Measurements from ENCODE around the gene TIAL1.
"Not testable (repeated sequence)": the region's sequence is repeated elsewhere in the genome, so short reads cannot be mapped to it uniquely, and the experiment has no call there.

The TIAL1 gene

GRCh38 chr10:119532251-119532650 is 64.5 kb downstream of the TIAL1 start:
- not testable (repeated sequence) for DNase-seq (ENCODE audit: low read depth in 1 of 2, low spot score in 1 of 2)

DNA sequence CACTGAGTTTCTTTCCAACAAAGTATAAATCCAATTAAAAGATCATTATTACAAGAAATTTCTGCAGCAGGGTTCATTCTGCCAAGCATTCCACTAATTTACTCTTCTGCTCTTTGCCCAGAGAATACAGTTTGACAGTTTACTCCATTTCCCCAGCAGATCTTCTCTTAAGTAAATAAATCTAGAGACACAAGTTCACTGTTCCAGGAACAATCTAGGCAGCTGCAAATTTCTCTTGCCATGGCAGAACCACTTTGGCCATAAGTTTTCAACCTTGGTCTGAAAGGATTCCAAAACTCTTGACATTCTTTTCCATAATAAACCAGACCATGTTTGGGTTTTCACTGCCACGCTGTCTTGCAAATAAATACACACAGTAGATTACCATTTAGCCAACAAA is 65.7 kb downstream of the TIAL1 start:
- no peak for DNase-seq (ENCODE audit: low read depth in 1 of 2, low spot score in 1 of 2)

DNA sequence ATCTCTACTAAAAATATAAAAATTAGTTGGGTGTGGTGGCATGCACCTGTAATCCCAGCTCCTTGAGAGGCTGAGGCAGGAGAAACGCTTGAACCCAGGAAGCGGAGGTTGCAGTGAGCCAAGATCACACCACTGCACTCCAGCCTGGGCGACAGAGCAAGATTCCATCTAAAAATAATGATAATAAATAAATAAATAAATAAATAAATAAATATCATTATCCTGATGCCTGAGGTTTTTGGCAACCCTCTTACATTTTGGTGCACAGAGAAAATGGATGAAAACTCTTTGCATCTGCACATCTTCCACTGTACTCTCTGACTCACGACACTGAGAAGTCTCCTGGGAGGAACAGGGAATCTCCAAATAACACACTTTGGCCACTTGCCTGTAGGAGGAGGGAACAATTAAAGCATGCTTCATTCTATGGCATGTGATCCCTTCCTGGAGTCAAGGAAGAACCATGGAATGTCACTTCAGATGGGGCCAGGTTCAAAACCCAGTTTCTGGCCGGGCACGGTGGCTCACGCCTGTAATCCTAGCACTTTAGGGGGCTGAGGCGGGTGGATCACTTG is 68.0 kb downstream of the TIAL1 start:
- not testable (repeated sequence) for DNase-seq (ENCODE audit: low read depth in 1 of 2, low spot score in 1 of 2)

DNA sequence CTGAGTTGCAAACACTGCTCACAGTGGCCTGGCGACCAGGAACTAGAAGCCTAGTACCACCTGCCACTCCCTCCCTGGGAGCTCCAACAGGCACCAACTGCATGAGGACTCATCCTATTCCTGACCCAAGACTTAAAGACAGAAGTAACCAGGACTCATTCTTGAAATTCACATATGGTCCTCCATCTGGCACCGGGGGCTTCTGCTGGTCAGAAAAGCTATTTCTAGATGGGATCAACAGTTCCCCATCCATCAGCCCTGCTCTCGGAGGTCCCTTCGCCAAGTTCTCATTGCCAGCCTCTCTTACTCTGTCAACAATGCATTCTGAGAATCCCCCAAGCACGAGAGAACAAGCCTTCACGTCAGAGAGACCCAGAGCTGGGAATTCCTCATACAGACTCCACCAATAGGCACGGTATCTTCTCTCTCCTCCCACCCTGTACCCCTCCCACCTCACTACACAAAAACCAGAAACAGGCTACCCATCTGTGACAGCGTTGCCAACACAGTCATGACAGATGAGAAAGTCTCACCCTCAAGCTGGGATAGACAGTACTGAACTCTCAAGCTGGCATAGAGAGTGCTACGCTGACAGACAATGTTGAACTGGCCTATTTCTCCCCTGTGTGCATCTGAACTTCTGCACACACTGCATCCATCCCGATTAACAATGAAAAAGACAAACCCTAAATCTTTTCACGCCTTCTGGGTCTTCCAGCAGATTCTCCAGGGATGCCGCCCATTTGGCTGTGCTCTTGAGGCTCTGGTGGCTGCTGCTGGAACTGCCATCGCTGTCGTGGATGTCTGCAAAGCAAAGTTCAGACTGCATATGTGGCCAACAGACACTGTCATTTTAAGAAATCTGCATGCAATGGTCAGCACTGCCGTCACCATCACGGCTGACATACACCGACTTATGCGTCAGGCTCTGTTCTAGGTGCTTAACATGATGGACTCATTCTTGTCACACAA is 69.9 kb downstream of the TIAL1 start:
- DNase-seq (ENCODE audit: low read depth in 1 of 2, low spot score in 1 of 2): no peak

- DNase-seq (ENCODE audit: low read depth in 1 of 2, low spot score in 1 of 2): no peak
These were observed 70.6 kb downstream of the TIAL1 start for GRCh38 chr10:119526149-119526548.

- no peak for DNase-seq (ENCODE audit: low read depth in 1 of 2, low spot score in 1 of 2)
These were observed 71.6 kb downstream of the TIAL1 start for GRCh38 chr10:119525116-119525515.

- DNase-seq (ENCODE audit: low read depth in 1 of 2, low spot score in 1 of 2): no peak
These were observed 72.1 kb downstream of the TIAL1 start for GRCh38 chr10:119524720-119525070.

DNA sequence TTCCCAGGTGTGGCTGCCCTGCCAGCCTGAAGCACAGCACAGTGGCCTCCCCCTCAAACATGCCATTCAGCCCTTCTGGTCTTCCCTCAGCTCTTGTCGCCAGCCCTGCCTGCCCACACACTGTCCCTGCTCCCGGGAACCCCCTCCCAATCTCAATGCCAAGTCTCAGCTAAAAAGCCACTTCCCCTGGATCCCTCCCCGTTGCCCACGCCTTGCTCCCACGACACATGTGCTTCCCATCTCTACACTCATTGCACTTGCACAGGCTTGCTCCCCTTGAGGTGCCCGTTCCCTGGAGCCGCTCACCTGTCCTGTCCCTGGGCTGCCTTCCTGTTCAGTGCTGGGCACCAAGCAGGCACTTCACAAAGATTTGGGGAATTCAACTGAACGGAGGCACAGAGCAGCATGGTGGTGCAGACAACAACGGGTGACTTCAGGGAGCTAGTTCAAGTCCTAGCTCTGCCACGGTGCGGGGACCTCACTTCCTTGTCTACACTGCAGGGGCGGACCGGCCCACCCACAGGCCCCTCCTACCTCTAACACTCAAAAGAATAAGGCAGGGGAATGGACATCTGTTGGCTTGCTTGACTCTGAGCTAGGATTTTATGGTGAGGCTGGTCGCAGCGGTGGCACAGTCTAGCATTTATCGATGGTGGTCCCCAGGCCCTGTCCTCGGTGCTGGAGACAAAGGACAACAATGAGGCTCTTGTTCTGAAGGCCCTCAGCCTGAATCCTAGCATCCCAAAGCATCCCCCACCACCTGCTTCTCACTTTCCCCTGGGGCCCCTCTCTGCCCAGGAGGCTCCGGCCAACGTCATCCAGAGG is 72.7 kb downstream of the TIAL1 start:
- no peak for DNase-seq (ENCODE audit: low read depth in 1 of 2, low spot score in 1 of 2)
